Measurements from ENCODE around the gene KIAA0040.

KIAA0040 gene

DNA sequence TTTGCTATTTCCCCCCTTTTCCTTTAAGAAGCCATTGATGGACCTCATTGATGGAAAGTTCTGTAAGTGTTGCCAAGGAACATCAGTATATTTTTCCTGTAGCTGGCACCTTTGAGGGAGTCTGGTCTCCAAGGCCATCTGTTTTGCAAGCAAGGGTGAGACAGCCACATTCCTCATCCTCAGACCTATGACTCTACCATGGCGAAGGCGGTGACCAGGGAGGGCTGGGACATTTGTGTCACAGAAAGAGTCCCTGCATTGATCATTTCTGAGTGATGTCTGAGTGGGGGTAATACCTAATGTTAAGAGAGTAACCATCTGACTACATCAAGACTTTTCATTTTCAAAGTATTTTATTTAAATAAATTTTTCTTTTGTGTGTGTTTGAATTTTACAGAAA, 35.4 kb downstream of the KIAA0040 start:
- TF ChIP-seq, protein P1, sequence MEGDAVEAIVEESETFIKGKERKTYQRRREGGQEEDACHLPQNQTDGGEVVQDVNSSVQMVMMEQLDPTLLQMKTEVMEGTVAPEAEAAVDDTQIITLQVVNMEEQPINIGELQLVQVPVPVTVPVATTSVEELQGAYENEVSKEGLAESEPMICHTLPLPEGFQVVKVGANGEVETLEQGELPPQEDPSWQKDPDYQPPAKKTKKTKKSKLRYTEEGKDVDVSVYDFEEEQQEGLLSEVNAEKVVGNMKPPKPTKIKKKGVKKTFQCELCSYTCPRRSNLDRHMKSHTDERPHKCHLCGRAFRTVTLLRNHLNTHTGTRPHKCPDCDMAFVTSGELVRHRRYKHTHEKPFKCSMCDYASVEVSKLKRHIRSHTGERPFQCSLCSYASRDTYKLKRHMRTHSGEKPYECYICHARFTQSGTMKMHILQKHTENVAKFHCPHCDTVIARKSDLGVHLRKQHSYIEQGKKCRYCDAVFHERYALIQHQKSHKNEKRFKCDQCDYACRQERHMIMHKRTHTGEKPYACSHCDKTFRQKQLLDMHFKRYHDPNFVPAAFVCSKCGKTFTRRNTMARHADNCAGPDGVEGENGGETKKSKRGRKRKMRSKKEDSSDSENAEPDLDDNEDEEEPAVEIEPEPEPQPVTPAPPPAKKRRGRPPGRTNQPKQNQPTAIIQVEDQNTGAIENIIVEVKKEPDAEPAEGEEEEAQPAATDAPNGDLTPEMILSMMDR (conservative IDR thresholded peaks at IDR 0.05): no peak

DNA sequence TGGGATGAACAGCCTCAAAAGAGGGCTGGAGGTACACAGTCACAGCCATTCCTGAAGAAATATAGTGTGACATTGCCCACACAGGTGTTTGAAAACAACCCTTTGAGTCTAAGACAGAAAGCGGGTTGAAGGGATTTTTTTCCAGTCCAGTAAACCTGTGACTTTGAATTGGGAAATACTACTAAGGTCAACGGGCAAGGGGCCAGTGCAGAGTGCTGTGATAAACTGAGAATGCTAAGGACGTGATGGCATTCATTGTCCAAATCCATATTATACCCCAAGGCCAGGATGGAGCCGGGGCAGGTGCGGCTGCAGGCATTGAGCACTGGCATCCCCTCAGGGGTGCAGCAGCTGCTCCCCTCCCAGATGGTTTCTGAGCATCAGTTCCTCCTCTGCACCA, 36.6 kb downstream of the KIAA0040 start:
- TF ChIP-seq, protein P1 (conservative IDR thresholded peaks at IDR 0.05): no peak

More for the DNA sequence above, 35.4 kb downstream of the KIAA0040 start:
- no peak overlapping the region for H3K27ac ChIP-seq

DNA sequence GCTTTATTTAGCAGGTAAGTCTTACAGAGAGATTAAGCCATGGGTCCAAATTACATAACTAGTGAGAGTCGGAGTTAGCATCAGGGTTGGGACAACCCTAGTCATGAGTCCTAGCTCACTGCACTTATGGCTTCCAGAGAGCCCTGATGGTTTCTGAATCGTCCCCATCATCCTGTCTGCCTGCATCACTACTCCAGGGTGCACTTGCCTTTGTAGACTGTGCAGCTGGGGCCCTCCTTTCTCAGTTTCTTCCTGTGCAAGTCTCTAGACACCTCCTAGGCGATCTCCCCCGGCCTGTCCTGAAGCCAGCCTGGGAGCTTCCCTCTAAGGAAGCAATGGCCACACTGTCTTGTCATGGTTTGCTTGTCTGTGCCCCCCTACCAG, 37.1 kb downstream of the KIAA0040 start:
- TF ChIP-seq, protein P1 (conservative IDR thresholded peaks at IDR 0.05): no peak

More for the DNA sequence above, 36.6 kb downstream of the KIAA0040 start:
- H3K27ac ChIP-seq: no peak overlapping the region

DNA sequence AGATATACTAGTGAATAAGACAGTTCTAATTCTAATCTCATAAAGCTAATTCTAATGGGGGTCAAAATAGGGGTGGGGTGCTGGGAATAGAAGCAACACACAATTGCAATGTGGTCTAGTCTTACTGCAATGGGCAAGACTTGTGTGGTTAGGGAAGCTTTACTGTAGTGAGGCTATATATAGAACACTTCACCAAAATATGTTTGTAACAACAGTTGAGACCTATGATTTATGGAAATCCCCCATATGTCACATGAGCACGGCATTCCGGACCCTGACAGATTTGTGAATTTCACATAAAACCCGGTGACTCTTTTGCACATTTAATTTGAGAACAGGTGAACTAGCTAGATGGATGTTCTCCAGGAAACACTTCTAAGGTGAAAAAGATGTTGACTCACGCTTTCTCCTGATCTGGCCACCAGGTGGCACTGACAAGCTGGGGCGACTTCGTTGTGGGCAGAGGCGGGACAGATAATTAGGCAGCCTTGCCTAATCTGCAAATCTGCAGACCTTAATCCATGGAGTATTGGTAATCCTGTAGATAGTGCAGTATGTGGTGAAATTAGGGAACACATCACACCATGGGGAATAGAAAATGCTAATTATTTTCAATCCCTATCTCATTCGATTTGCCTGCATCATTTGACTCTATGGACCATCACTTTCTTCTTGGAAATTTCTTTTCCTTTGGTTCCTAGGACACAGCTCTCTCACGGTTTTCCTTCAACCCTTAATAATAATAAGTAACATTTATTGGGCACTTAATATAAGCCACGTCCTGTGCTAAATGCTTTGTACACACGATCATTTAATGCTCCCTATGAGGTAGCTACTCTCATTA, 37.7 kb downstream of the KIAA0040 start:
- TF ChIP-seq, protein P1 (conservative IDR thresholded peaks at IDR 0.05): peak; percentile 91

More for the DNA sequence above, 37.1 kb downstream of the KIAA0040 start:
- no peak overlapping the region for H3K27ac ChIP-seq

DNA sequence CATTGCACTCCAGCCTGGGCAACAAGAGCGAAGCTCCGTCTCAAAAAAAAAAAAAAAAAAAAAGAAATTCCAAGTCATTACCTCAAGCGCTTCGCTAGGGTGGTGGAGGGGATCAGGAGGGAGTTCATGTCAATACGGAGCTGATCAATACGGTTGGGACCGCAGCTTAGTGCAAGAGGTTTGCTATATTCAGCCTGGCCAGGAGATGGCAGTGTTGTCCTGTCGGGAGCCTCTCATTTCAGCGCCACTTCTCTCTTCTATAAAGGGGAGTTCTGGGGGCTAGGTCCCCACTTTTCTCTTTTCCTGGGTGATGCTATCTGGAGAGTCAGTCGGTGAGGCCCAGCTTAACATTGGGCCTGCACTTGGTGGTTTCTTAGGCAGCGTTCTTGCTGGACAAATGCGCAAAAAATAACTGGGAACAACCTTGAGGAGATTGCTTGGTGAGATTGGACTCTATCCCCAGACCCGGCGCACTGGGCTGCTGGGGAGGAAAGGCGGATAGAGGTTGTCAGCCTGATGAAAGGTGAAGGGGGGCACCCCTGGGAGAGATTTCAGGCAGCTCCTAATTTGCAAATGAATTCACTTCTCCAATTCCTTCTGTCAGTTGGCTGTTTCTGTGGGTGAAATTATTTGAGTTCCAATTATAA, 40.4 kb downstream of the KIAA0040 start:
- TF ChIP-seq, protein P1 (conservative IDR thresholded peaks at IDR 0.05): peak; percentile 92
- H3K27ac ChIP-seq: no peak overlapping the region

More for the DNA sequence above, 37.7 kb downstream of the KIAA0040 start:
- H3K27ac ChIP-seq: no peak overlapping the region

DNA sequence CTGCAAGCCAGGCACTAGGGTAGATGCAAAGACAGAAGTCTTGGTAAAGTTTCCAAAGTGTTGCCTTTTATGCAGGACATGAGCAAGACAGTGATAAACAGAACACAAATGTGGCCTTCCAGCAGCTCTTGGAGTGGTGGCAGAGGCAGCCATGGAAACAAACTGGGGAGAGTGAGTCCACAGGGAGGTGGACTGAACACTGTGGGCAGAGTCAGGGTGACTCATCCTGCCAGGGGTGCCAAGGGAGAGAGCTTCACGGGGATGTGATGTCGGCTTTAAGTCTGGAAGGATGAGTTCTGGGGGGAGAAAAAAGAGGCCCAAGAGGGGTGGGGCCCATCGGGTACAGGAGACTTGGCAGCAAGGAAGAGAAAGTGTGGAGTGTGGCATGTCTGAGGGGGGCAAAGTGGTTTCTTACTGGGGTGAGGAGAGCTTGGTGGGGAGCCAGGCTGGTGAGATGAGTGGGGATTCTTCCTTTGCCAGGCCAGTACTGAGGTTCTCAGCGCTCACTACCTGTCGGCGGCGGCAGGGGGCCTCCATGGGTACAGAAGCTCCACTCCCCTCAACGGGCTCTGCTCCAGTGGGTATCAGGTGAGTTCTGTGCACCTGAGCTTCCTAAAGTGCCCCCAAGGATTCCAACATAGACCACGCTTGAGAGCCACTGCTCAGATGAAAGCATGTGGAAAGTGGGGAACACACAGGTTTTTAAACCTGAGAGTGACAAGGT, 41.8 kb downstream of the KIAA0040 start:
- H3K27ac ChIP-seq: no peak overlapping the region
- TF ChIP-seq, protein P1 (conservative IDR thresholded peaks at IDR 0.05): no peak

DNA sequence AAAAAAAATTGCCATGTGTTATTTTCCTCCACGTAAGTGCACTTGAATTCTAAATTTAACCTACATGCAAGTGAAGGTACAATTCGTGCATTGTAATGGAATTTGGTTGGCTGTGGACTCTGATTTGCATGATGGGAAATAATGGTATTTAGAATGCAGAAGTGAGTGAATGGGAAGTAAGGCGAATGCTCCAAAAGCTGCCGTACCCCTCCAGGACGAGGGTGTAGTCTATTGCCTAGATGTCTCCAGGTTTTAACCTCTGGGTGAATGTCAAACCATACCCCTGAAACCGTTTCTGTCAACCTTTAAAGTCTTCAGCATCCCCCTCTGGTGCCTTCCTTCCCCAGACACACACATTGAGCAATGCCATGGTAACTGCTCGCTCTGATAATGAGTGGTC, 44.5 kb downstream of the KIAA0040 start:
- H3K27ac ChIP-seq: no peak overlapping the region
- TF ChIP-seq, protein P1 (conservative IDR thresholded peaks at IDR 0.05): no peak
